HCT116 (cell line): ENCODE results near the gene HOTAIR. TPM values are rescaled to one million over a fixed set of nuclear protein-coding genes. Genes with fewer than 3 reads are reported as not detected.

Experiments used
- ATAC-seq: fragments of 200-7000 bp; cut with Tn5 transposase; 2 replicates; pipeline ENCODE4 v1.9.1; 2020; ENCODE audit warnings: mild to moderate bottlenecking, moderate library complexity
- BruUV-seq: library from RNA; stranded (reverse); fragments of 400-500 nt; replicated peaks from 2 replicates; lab custom pipeline; 2021; lab: Mats Ljungman, UMichigan
- CTCF ChIA-PET: fragments of 300-600 bp; sonication (Branson Sonifier 250); formaldehyde crosslinking; loops from one replicate; lab custom pipeline; 2021; ENCODE audit warnings: antibody characterized with exemption; lab: Charles Lee
- POLR2A ChIA-PET: fragments of 300-600, 350-600 bp; sonication (Branson Sonifier 250); formaldehyde crosslinking; loops from one replicate; lab custom pipeline; 2021; ENCODE audit warnings: antibody characterized with exemption; lab: Charles Lee
- RAD21 ChIA-PET, 2 experiments: fragments of 300-600 bp; sonication (Branson Sonifier 250); formaldehyde crosslinking; loops; one replicate each; lab custom pipeline; 2023; ENCODE audit warnings: low total read pairs in 2 of 2; ENCODE audit not compliant: uncharacterized antibody in 2 of 2, unreplicated experiment in 2 of 2, low non-redundant PET in 1 of 2; lab: Charles Lee
- DNase-seq: peaks from one replicate; pipeline ENCODE4 v3.0.0-alpha.2; 2010; ENCODE audit warnings: low read depth, low spot score
- H2AFZ ChIP-seq: fragments of 200-600 bp; shearing (Covaris generic), sonication (generic); 2 replicates; pipeline ENCODE4 v1.6.1; 2017; ENCODE audit warnings: low read depth, mixed run types, mixed read lengths, antibody characterized with exemption, low read length; ENCODE audit not compliant: poor library complexity, severe bottlenecking
- H3K27ac ChIP-seq: 2 replicates; pipeline ENCODE4 v1.5.1; 2012; ENCODE audit warnings: low read depth, low read length
- H3K27me3 ChIP-seq: fragments of 200-600 bp; sonication (generic); 2 replicates; pipeline ENCODE4 v1.6.1; 2016; ENCODE audit warnings: mixed run types, low read length, mixed read lengths; ENCODE audit not compliant: insufficient read depth
- H3K36me3 ChIP-seq, 2 experiments: fragments of 200-500 bp in 1 of 2; fragments of 200-600 bp in 1 of 2; sonication (Bioruptor generic) in 1 of 2; sonication (generic) in 1 of 2; 2 replicates each; pipeline versions ENCODE4 v1.5.1 to v1.6.1; 2014 to 2016; ENCODE audit warnings: low read length in 2 of 2, inconsistent platforms in 1 of 2, mixed read lengths in 1 of 2, mixed run types in 1 of 2; ENCODE audit not compliant: insufficient read depth in 2 of 2, control insufficient read depth in 1 of 2
- H3K4me1 ChIP-seq, 2 experiments: fragments of 200-600 bp in 1 of 2; sonication (generic) in 1 of 2; 2 replicates each; pipeline versions ENCODE4 v1.5.1 to v1.6.1; 2012 to 2017; ENCODE audit warnings: low read length in 2 of 2, inconsistent platforms in 1 of 2, mild to moderate bottlenecking in 1 of 2, mixed read lengths in 1 of 2, mixed run types in 1 of 2, moderate library complexity in 1 of 2; ENCODE audit not compliant: insufficient read depth in 2 of 2, control insufficient read depth in 1 of 2
- H3K4me2 ChIP-seq: fragments of 200-600 bp; sonication (generic); 2 replicates; pipeline ENCODE4 v1.6.1; 2017; ENCODE audit warnings: mixed run types, low read length, mixed read lengths
- H3K4me3 ChIP-seq, 2 experiments: fragments of 200-600 bp in 1 of 2; sonication (generic) in 1 of 2; replicated peaks in 1 of 2; 2 replicates each; pipeline ENCODE4 v1.5.1; 2011 to 2016; ENCODE audit warnings: low read length in 2 of 2, control low read depth in 1 of 2, low read depth in 1 of 2, mild to moderate bottlenecking in 1 of 2, mixed read lengths in 1 of 2, mixed run types in 1 of 2
- H3K79me2 ChIP-seq: fragments of 200-600 bp; sonication (generic); 2 replicates; pipeline ENCODE4 v1.6.1; 2017; ENCODE audit warnings: mild to moderate bottlenecking, mixed run types, low read length, moderate library complexity, mixed read lengths; ENCODE audit not compliant: insufficient read depth
- H3K9ac ChIP-seq: fragments of 200-600 bp; sonication (generic); 2 replicates; pipeline ENCODE4 v1.6.1; 2016; ENCODE audit warnings: low read length, mixed read lengths
- H3K9me2 ChIP-seq: fragments of 200-600 bp; sonication (generic), shearing (Covaris generic); 2 replicates; pipeline ENCODE4 v1.6.1; 2017; ENCODE audit warnings: mixed run types, mild to moderate bottlenecking, moderate library complexity; ENCODE audit not compliant: insufficient read depth
- H3K9me3 ChIP-seq, 2 experiments: fragments of 200-500 bp in 1 of 2; fragments of 200-600 bp in 1 of 2; sonication (Bioruptor generic) in 1 of 2; sonication (generic) in 1 of 2; 2 replicates each; pipeline ENCODE4 v1.6.1; 2014 to 2017; ENCODE audit warnings: low read length in 2 of 2, mixed read lengths in 2 of 2, inconsistent platforms in 1 of 2, low read depth in 1 of 2, mild to moderate bottlenecking in 1 of 2, mixed run types in 1 of 2, moderate library complexity in 1 of 2; ENCODE audit not compliant: control insufficient read depth in 1 of 2, insufficient read depth in 1 of 2
- H4K20me1 ChIP-seq: fragments of 200-600 bp; sonication (generic), shearing (Covaris generic); 2 replicates; pipeline ENCODE4 v1.6.1; 2017; ENCODE audit warnings: mixed run types, mild to moderate bottlenecking, moderate library complexity; ENCODE audit not compliant: insufficient read depth
- ATF3 ChIP-seq: IDR thresholded peaks from 2 replicates; pipeline ENCODE4 v1.6.1; 2012
- EGR1 ChIP-seq: IDR thresholded peaks from 2 replicates; pipeline ENCODE4 v1.6.1; 2012; ENCODE audit warnings: low read depth
- POLR2AphosphoS5 ChIP-seq: IDR thresholded peaks from 2 replicates; pipeline ENCODE4 v1.6.1; 2011; ENCODE audit warnings: mild to moderate bottlenecking, low read depth, low read length, moderate library complexity
- ZBTB33 ChIP-seq: IDR thresholded peaks from 2 replicates; pipeline ENCODE4 v1.6.1; 2011; ENCODE audit warnings: mild to moderate bottlenecking, low read length, moderate library complexity; ENCODE audit not compliant: insufficient replicate concordance; ENCODE audit errors: extremely low read depth
- intact Hi-C: fragments of 100-400 bp; cut with micrococcal nuclease; formaldehyde crosslinking; loops from 2 replicates; pipeline ENCODE4 v1.10.0; 2022
- total RNA-seq: library from RNA; stranded (reverse); gene quantifications from one replicate; pipeline ENCODE4 v1.2.1, GENCODE V29; 2021; ENCODE audit not compliant: unreplicated experiment

Gene HOTAIR
- total RNA-seq, 1 experiment from 2014 or later: 0.25 TPM

- no peak for TF ChIP-seq ATF3
These were observed 25.8 kb downstream of the HOTAIR start (continued) for GRCh38 chr12:53948650-53949593.

GRCh38 chr12:53947743-53948142 lies 27.0 kb downstream of the HOTAIR start:
- TF ChIP-seq ZBTB33: no peak
- no peak for TF ChIP-seq EGR1
- TF ChIP-seq POLR2AphosphoS5: no peak
- CTCF ChIA-PET: no interaction called here
- Histone ChIP-seq H2AFZ (no peak overlapping the region), H3K9ac (no peak overlapping the region), H3K9me3 (no peaks in the 10 kb centered on the region), H3K4me3 (no peak overlapping the region), H3K4me1 (peaks cover 4 to 5% of the 10 kb centered on the region in 2 experiments), H3K27me3 (no peaks in the 10 kb centered on the region), H3K79me2 (no peaks in the 10 kb centered on the region), H3K36me3 (no peaks in the 10 kb centered on the region), H3K9me2 (no peaks in the 10 kb centered on the region), H3K4me2 (no peak overlapping the region), H3K27ac (no peak overlapping the region), H4K20me1 (no peaks in the 10 kb centered on the region)
- RAD21 ChIA-PET: no interaction called here
- intact Hi-C loops: no loop called here
- DNase-seq (no peak), ATAC-seq (no peak)
- no TSS peak for BruUV-seq
- POLR2A ChIA-PET: no interaction called here
